Kidney capillary endothelial cell (primary cell): ENCODE data around the gene BMERB1.
"Not testable (repeated sequence)": the region's sequence is repeated elsewhere in the genome, so short reads cannot be mapped to it uniquely, and the experiment has no call there.

Source experiments
- DNase-seq: peaks from one replicate; pipeline ENCODE4 v3.0.0-alpha.2; 2018; ENCODE audit warnings: low spot score

The BMERB1 gene

DNA sequence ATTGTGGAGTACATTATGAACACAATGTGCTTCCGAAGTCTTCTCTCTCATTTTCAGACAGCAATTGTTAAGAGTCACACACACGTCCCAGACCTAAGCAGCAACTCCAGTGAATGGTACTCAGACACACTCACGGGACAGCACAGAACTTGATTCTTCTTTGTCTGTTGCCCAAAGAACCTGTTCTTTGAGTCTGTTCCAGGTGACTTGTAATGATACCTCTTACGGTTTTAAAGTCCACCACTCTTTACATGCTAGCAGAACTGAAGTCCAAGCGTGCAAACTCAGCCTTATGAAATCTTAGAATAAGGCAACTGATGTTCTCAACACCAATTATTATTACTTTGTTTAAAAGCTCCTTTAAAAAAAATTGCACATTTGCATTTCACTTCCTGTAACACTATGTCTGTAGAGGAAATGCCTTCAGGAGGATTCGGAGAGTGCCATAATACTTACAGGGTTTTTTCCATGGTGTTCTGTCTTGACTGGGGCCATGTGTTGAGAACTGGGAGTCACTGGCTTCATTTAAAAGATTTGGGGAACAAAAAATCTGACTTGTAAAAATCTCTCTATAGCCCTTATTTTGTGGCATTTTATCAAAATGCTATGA is 160.4 kb downstream of the BMERB1 start:
- DNase-seq, result no peak

DNA sequence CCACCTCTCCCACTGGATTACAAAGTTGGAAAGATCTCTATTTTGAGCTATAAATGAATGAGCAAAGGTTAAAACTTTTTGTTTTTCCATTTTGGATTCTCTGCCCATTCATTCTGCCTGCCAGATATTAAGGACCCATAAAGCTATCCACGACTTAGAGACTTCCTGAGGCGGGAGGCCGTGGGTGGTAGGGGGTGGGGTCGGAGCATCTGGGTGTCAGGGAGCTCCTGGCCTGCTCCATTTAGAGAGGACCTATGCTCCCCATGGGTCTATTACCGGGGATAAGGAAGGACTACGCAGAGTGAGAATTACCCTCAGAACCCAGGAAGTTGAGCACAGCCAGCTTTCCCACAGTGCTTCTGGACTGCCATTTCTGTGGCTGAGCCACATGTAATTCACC is 162.7 kb downstream of the BMERB1 start:
- DNase-seq, result no peak

DNA sequence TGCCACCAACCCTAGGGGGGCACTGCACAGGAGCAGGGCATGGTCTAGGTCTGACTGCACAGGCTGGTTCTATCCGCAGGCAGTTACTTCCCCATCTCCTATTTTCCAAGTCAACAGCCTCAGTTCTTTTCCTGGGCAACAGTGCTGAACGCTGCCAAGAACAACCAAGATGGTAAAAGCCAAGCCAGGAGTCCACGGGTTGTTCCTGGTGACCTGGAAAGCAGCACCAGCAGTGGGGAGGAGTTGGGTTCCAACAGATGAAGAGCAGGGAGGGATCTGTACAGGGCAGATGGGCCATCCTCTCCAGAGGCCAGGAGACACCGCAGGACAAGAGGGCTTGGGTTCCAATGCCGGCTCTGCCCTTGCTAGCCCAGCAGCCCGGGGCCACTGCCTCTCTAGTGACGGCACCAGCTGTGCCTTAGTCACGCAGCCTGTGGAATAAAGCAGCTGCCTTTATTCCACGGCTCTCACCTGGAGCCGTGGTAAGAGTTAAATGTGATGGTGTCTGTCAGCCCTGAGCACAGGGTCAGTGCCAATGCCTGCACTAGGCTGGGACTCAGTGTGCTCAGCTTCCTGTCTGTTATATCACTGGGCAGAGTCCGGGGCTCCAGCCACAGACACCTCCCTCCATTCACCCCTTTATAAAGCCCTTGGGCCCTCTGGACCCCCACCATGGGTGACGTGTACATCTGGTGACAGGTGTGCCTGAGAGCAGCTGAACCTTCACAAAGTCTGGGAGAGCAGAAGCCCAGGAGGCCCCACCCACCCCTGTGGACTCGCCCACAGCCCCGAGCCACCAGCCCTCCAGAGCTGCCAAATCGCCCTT is 163.6 kb downstream of the BMERB1 start:
- DNase-seq, result no peak

DNA sequence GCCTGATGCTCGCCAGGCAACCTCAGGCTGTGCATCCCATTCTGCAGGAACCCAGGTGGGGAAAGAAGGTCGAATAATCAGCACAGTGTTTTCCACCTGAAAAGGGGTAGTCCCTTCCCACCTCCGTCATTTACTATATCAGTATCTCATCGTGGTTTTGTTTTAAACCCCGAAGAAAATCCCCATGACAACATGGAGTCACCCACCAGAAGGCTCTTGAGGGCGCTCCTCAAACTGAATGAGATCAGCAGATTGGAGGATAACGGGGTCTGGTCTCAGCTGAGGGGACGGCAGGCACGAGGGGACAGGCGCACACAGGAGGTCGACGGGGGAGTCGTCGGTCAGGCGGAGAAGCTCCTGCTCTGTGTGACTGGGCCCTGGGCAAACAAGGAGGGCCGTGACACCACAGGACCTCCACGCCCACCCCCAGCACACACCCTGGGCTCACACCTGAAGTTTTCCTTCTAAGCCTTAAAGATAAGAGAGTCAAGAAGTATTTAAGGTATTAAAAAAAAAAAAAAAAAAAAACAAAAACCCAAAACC is 164.3 kb downstream of the BMERB1 start:
- no peak for DNase-seq

DNA sequence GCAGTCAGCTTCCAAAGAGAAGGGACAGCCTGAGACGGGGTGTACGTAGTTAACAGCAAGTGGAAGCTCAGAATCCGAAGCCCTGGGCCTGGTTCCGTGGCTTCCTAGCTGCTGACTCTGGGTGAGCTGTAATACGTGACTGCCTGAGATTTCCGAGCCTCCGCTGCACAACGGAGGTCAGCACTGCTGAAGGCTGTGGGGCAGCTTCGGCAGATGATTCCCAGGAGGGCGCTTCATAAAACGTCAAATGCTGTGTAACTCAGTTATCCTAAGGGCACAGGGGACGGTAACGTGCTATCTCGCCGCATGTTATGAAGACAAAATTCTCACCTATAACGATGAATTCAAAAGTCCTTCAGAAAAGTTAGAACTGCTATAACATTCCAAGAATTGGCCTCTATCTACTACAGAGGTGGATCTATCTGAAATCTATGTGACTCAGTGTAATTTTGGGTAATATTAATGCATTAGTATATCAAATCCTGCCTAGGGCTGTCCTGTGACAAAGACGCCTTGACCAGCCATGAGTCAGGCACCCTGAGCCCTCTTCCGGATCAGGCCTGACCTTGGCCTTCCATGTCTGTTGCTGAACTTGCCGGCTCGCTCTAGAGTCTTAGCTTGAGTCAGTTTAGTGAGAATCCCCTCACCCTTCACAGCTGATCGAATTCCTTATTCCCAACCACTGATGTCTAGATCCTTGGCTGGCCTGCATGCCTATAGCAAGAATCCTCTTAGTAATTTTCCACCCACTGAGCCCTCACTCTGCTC is 165.1 kb downstream of the BMERB1 start:
- peak; percentile 12 for DNase-seq

DNA sequence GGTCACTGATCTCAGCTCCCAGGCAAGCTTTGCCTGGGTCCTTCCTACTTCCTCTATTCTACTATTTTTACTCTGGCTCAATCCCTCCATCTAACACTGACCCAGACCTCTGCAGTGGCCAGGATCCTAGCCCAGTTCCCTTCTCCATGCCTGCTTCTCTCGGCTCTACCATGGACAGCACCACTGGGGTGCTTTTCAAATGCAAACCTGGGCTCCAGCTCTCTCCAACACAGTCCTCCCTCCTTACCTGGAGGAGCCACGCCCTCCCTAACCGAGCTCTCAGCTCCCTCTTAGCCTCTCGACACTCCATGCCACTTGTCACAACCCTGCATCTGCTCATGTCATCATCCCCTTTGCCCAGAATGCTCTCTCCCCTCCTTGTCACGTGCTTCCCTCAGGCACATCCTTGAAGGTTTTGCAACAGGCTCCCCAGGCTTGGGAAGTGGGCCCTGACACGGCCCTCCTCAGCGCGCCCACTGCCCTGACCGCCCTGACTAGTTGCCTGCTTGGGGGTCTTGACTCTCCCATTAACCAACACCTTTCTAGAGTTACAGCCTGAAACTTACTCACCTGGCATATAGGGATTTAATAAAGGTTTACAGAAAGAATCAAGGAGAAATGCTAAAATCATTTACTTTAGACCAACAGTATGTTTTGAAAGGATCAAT is 167.0 kb downstream of the BMERB1 start:
- DNase-seq, result no peak

DNA sequence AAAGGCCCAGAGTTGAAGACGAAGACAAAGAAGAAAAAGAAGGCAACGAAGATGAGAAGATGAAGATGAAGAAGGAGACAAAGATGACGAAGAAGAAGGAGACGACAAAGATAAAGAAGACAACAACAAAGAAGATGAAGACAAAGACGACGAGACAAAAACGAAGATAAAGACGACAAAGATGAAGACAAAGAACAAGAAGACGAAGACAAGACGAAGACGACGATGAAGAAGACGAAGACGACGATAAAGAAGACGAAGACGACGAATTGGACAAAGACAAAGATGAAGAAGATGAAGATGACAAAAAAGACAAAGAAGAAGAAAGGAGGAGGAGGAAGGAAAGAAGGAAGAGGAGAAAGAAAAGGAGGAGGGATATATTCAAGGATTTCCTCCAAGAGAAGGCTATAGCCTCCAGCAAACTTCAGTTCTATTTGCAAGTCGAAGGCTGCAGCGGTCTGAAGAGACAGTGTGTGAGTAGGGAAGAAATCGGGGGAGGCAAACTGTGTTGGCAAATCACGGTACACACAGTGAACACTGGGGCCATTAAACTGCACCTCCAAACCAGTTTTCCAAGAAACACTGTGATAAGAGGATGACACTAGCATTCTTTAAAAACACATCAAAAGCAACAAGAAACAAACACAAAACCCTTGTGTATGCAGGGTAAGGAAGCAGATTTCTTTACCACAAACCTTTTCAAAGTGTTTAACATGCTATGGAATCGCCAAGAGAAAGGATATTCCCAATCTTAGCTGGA is 168.1 kb downstream of the BMERB1 start:
- DNase-seq, result no peak

DNA sequence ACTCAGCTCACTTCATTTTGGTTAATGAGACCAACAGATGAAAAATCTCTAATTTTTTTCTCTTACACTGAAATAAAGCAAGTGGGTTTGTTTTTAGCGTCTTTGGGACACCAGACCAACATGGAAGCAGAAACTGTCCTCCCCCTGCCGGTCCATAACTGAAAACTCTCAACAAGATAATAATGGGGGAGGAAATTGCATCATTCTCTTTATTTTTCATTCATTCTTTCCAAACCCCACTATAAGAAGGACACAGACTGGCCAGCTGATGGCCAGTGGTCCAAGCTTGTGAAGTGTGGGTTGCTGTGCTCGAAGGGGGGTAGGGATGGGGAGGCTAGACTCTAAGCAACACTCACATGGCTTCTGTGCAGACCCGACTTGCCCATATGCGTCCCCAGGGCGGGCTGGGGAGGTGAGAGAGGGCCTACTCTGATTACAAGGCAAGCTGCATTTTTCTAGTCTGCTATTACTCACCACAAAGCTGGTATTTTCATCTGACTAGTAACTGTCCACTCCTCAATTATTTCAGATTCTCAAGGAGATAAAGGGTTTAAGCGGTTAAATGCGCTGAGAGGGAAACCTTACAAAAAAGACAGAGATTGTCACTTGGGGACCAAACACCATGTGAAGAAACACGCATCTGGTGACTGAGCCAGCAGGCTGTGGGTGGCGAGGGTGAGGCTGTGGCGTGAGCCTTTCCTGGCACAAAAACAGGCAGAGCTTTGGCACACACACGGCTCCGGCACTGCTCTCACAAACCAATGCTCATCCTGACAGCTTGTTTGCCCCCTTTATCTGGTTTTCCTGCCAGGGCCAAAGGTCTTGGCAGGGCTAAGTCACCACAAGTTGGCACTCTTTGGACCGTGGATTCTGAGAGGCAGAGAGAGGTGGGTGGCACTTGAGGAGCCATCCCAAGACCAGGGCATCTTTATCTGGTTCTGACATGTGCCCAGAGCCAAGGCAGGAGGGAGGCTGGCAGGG is 170.4 kb downstream of the BMERB1 start:
- no peak for DNase-seq

DNA sequence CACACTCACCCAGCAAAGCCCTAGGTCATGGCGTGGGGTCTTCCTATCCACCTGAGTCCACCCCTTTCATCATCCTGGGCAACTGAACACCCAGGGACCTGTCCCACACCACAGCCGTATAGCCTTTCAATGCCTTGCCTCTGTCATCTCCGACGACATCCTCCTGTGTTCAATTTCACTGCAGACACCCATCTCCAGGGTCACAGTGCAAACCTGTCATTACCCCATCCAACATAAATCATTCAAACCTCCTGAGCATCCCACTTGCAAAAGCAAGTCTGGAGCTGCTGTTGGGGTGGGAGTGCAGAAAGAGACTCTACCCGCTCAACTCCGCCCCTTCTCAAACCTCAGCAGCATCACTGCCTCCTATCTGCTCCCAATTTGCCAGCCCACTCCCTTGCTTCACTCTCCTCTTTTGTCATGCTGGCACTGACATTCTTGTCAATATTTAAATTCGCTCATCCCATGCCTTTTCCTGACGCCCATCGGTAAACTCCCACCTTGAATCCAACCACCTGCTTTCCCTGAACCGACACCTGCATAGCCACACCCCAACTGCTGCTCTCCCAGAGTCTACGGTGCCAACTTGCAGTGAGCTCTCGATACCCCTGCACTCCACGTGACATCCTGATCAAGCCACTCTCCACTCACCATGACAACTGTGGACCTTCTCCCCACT is 171.6 kb downstream of the BMERB1 start:
- no peak for DNase-seq

DNA sequence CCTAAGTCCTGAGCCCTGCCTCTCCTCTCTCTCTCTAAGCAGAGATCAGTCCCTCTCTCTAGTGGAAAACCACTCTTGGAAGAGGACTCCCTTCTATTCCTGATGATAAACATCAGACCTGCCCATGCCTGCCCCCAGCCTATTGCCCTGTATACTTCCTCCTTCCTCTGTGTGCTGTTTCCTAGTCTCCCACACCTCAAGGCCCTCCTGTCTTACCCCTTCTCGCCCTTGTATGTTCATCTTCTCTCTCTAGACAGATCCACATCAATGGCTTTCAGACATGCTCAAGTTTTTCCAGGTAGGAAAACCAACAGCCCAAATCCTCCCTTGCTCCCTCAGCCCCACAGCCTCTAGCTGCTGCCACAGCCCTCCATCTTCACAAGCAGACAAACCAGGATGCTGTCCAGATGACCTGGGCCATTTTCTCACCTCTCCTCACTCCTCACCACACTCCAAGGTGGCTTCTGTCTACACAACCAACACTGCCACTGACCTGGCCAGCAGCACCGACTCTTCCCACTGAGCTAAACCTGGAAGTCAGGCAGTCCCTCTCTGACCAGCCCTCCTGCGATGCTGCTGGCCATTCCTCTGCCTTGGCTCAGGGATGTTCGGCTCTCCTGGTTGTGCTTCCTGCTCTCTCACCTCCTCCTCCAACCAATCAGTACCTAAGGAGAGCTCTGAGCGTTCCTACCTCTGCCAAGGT is 172.3 kb downstream of the BMERB1 start:
- DNase-seq, result no peak

DNA sequence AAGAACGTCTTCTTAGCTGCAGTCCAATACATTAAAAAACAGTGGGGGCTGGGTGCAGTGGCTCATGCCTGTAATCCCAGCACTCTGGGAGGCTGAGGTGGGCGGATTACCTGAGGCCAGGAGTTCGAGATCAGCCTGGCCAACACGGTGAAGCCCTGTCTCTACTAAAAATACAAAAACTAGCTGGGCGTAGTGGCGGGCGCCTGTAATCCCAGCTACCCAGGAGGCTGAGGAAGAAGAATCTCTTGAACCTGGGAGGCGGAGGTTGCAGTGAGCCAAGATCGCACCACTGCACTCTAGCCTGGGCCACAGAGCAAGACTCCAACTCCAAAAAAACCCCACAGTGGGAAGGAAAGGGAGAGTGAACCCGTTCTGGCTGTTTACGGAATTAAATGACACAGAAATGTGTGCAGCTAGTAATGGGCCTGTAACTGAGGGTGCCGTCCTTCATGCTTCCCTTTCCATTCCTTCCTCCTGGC is 172.9 kb downstream of the BMERB1 start:
- DNase-seq, result not testable (repeated sequence)

DNA sequence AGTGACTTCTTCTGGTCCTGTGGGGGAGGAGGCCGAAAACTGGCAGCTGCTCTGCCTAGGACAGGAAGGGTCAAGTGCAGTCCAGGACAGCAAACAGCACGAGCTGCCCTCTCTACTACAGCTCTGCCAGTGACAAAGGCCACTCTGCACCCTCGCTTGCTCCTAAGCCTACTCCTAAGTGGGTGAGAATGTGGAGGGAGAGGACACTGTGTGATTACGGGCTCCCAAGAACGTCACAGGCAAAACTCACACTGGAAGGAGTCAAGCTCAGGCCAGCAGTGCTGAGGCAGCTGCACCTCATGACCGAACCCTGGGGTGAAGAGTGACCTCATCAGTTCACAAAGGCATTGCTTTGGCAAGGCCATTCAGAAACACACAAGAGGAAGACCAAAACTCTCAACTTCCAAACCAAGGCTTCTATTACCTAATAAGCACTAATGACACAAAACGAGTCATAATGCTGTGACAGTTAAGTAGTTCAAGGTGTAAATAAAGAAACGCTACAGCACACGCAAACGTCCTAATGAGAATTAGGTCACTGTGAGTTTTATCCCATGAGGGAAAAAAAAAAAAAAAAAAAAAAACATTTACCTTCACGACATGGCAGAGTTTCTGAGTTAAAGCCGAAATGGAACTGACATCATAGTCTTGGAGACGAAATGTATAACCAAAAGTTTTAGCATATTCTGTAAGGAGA is 173.5 kb downstream of the BMERB1 start:
- peak; percentile 25 for DNase-seq

DNA sequence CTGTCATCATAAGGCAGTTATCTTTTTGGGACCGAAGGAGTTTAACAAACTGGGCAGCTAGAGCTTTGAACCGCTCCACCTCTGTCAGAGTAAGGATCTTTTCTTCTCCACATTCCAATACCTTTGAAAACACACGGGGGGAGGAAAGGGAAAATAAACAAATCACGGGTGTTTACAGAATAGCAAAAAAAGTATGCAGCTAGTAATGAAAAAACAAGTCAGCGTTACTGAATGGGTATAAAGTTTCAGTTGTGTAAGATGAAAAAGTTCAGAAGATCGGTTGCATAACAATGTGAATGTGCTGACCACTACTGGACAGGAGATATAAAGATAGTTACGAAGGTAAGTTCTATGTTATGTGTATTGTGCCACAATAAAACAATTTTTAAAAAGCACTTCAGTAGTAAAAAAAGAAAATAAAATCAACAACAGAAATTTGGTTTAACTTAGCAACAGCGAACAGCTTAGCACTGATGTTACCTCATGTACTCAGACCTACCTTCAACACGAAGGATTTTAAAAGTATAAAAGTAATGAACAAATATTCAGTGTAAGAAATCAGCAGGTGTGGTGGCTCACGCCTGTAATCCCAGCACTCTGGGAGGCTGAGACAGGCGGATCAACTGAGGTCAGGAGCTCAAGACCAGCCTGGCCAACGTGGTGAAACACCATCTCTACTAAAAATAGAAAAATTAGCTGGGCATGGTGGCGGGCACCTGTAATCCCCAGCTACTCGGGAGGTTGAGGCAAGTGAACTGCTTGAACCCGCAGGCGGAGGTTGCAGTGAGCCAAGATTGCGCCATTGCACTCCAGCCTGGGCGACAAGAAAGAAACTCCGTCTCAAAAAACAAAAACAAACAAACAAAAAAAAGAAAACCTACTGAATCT is 174.3 kb downstream of the BMERB1 start:
- DNase-seq, result no peak

DNA sequence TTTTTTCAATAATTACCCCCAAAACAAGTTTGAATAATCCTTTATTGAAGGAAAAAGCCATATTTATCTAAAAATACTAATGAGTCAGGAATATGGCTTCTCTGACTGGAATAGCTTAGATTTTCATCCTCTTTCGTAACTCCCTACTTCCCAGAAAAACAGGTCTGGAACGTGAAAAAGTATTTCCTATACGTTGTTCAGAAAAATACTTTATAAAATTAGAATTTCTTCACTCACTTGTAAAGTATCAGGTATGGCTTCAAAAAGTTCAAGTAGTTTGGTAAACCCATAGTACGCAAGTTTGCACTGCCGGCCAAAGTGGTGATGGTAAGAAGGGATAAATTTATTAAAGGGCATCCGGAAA is 174.9 kb downstream of the BMERB1 start:
- DNase-seq, result no peak

DNA sequence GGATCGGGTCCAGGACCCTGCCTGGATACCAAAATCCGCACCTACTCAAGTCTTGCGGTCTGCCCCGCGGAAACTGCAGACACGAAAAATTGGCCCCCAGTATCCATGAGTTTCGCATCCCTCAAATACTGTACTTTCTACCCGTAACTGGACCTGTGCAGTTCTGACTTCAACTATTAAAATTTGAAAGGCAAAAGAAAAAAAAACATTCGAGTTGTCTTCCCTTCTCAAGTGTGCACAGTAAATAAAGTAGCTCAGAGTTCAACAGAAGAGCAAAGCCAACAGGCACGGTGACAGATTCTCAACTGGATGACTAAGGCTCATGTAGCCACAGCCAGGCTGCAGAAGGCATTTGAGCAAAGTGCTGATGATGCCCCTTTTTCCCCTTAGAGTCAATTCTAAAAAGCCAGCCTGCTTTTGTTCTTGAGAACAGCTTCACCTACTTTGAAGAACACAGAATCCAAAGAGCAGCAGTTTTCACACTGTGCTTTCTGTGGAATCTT is 176.0 kb downstream of the BMERB1 start:
- no peak for DNase-seq

DNA sequence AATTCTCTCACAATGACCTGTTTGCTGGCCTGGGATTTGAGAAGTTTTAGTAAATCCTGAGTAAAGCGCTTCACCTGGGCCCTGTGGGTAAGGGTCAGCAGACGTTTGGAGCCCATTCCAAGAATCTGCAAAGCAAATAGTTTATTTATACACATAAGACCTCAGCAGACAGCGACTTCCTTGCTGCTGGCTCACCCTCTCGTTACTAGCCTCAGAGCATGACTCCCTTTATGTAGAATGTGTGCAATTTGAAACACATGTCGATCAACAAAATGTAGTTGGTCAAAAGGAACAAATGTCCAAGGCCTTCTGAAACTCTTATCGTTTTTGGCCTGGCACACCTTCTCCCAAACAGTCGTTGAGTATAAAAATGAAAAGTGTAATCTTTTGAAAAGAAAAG is 177.2 kb downstream of the BMERB1 start:
- DNase-seq, result no peak

DNA sequence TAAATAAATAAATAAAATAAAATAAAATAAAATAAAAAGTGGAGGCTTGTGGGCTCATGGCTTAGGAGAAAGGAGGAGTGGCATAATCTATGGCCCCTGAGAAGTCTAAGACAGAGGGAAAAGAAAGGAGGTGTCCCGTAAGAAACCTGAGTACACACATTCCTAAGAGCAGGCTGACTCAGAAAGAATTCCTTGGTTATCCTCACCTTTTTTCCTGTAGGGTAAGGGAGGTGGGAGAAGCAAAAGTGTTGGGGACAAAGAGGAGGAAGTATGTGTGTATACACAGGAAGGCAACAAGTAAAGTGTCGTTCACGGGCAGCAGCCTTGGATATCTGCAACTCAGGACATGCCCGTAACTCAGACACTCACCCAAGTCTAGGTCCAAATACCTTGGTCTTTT is 179.3 kb downstream of the BMERB1 start:
- no peak for DNase-seq
